ENCODE measurements around the gene TTYH1. TPM values are rescaled to one million over a fixed set of nuclear protein-coding genes. Genes with fewer than 3 reads are reported as not detected.

Gene TTYH1
- total RNA-seq, 1 donor from 2014 or later: not detected

GRCh38 chr19:54429176-54429495 is 13.9 kb downstream of the TTYH1 start:
- no peaks in the 10 kb centered on the region for H3K27me3 ChIP-seq (ENCODE audit: control insufficient read depth, insufficient read depth, low read length)
- DNase-seq (ENCODE audit: low read depth): no peak
- FAIRE-seq: no peak
- no peak for TF ChIP-seq CTCF (IDR thresholded peaks at IDR 0.05; ENCODE audit: insufficient read depth, low read length, severe bottlenecking)
- no peaks in the 10 kb centered on the region for H3K36me3 ChIP-seq (ENCODE audit: control insufficient read depth, insufficient read depth, low read length)
- no peak overlapping the region for H3K4me3 ChIP-seq (ENCODE audit: low read depth, low read length)

GRCh38 chr19:54429545-54430227 is 14.4 kb downstream of the TTYH1 start:
- Histone ChIP-seq H3K36me3 (ENCODE audit: control insufficient read depth, insufficient read depth, low read length) (no peaks in the 10 kb centered on the region), H3K4me3 (ENCODE audit: low read depth, low read length) (no peak overlapping the region), H3K27me3 (ENCODE audit: control insufficient read depth, insufficient read depth, low read length) (no peaks in the 10 kb centered on the region)
- no peak for TF ChIP-seq CTCF (IDR thresholded peaks at IDR 0.05; ENCODE audit: insufficient read depth, low read length, severe bottlenecking)
- DNase-seq (ENCODE audit: low read depth): no peak
- FAIRE-seq: no peak

GRCh38 chr19:54430306-54431254 is 15.3 kb downstream of the TTYH1 start:
- Histone ChIP-seq H3K4me3 (ENCODE audit: low read depth, low read length) (no peak overlapping the region), H3K36me3 (ENCODE audit: control insufficient read depth, insufficient read depth, low read length) (no peaks in the 10 kb centered on the region), H3K27me3 (ENCODE audit: control insufficient read depth, insufficient read depth, low read length) (no peaks in the 10 kb centered on the region)
- FAIRE-seq (no peak), DNase-seq (ENCODE audit: low read depth) (no peak)
- peak; percentile 19 for TF ChIP-seq CTCF (IDR thresholded peaks at IDR 0.05; ENCODE audit: insufficient read depth, low read length, severe bottlenecking)

- H3K4me3 ChIP-seq (ENCODE audit: low read depth, low read length): no peak overlapping the region
- FAIRE-seq (no peak), DNase-seq (ENCODE audit: low read depth) (peak; percentile 22)
- no peaks in the 10 kb centered on the region for H3K36me3 ChIP-seq (ENCODE audit: control insufficient read depth, insufficient read depth, low read length)
- H3K27me3 ChIP-seq (ENCODE audit: control insufficient read depth, insufficient read depth, low read length): no peaks in the 10 kb centered on the region
- no peak for TF ChIP-seq CTCF (IDR thresholded peaks at IDR 0.05; ENCODE audit: insufficient read depth, low read length, severe bottlenecking)
Observed at GRCh38 chr19:54431255-54431838, 16.1 kb downstream of the TTYH1 start.

GRCh38 chr19:54432144-54432738 is 17.0 kb downstream of the TTYH1 start:
- DNase-seq (ENCODE audit: low read depth): peak; percentile 84
- Histone ChIP-seq H3K4me3 (ENCODE audit: low read depth, low read length) (no peak overlapping the region), H3K36me3 (ENCODE audit: control insufficient read depth, insufficient read depth, low read length) (no peaks in the 10 kb centered on the region), H3K27me3 (ENCODE audit: control insufficient read depth, insufficient read depth, low read length) (no peaks in the 10 kb centered on the region)
- TF ChIP-seq CTCF (IDR thresholded peaks at IDR 0.05; ENCODE audit: insufficient read depth, low read length, severe bottlenecking): no peak
- no peak for FAIRE-seq
